Endothelial cell of umbilical vein (primary cell): Measurements from ENCODE around the gene SAFB. TPM values are rescaled to one million over a fixed set of nuclear protein-coding genes. Genes with fewer than 3 reads are reported as not detected.

ENCODE experiments used
- BruUV-seq: library from RNA; stranded (reverse); fragments of 400-500 nt; replicated peaks from 2 replicates; lab custom pipeline; 2021; lab: Mats Ljungman, UMichigan
- CTCF ChIA-PET: fragments of 300-600, 350-600 bp; sonication (Branson Sonifier 250); formaldehyde crosslinking; loops from one replicate; lab custom pipeline; 2021; ENCODE audit warnings: antibody characterized with exemption, inconsistent platforms; lab: Charles Lee
- POLR2A ChIA-PET: fragments of 300-600, 350-600 bp; sonication (Branson Sonifier 250); formaldehyde crosslinking; loops from one replicate; lab custom pipeline; 2021; ENCODE audit warnings: antibody characterized with exemption, inconsistent platforms; lab: Charles Lee
- DNase-seq: peaks from one replicate; pipeline ENCODE4 v3.0.0-alpha.2; 2011; ENCODE audit warnings: low read depth, low spot score
- FAIRE-seq: peaks from 2 replicates; lab custom pipeline; 2011; peaks lifted over from hg19 to GRCh38; lab: Jason Lieb, UNC
- H2AFZ ChIP-seq: 2 replicates; pipeline ENCODE4 v1.6.0; 2012; ENCODE audit warnings: low read depth, low read length, control low read depth, inconsistent platforms
- H3K27ac ChIP-seq: 2 replicates; pipeline ENCODE4 v1.5.1; 2011; ENCODE audit warnings: low read depth, mild to moderate bottlenecking, control low read depth, low read length, moderate library complexity; ENCODE audit not compliant: insufficient read depth
- H3K27me3 ChIP-seq, 2 experiments: 2 replicates each; pipeline versions ENCODE4 v1.6.0 to v1.6.1; 2011; ENCODE audit warnings: low read length in 2 of 2, mixed read lengths in 1 of 2; ENCODE audit not compliant: control insufficient read depth in 2 of 2, insufficient read depth in 2 of 2
- H3K36me3 ChIP-seq, 2 experiments: 2 replicates in 1 of 2; 3 replicates in 1 of 2; pipeline ENCODE4 v1.5.1; 2011; ENCODE audit warnings: low read length in 2 of 2, mild to moderate bottlenecking in 1 of 2, moderate library complexity in 1 of 2; ENCODE audit not compliant: control insufficient read depth in 2 of 2, insufficient read depth in 2 of 2; ENCODE audit errors: extremely low read depth in 1 of 2
- H3K4me1 ChIP-seq: 3 replicates; pipeline ENCODE4 v1.5.1; 2011; ENCODE audit warnings: mild to moderate bottlenecking, low read length; ENCODE audit not compliant: control insufficient read depth, insufficient read depth; ENCODE audit errors: extremely low read depth
- H3K4me2 ChIP-seq: 2 replicates; pipeline ENCODE4 v1.6.1; 2011; ENCODE audit warnings: low read length, control low read depth, mixed read lengths; ENCODE audit not compliant: insufficient read depth
- H3K4me3 ChIP-seq, 3 experiments: fragments of 200-600 bp in 1 of 3; sonication (generic), shearing (Covaris generic) in 1 of 3; replicated peaks in 1 of 3; 2 replicates each; pipeline ENCODE4 v1.5.1; 2011 to 2016; ENCODE audit warnings: control low read depth in 3 of 3, low read length in 3 of 3, mild to moderate bottlenecking in 2 of 3, inconsistent platforms in 1 of 3, low read depth in 1 of 3, moderate library complexity in 1 of 3; ENCODE audit not compliant: insufficient read depth in 1 of 3
- H3K79me2 ChIP-seq: 2 replicates; pipeline ENCODE4 v1.6.0; 2012; ENCODE audit warnings: low read length, inconsistent platforms; ENCODE audit not compliant: control insufficient read depth, insufficient read depth
- H3K9ac ChIP-seq: replicated peaks from 2 replicates; pipeline ENCODE3; 2011; ENCODE audit warnings: low read length, control low read depth; ENCODE audit not compliant: insufficient read depth; ENCODE audit errors: extremely low read depth
- H3K9me1 ChIP-seq: replicated peaks from 3 replicates; pipeline ENCODE4 v1.6.0; 2011; ENCODE audit warnings: mild to moderate bottlenecking, low read length; ENCODE audit not compliant: control insufficient read depth, insufficient read depth; ENCODE audit errors: extremely low read depth
- H3K9me3 ChIP-seq: replicated peaks from 2 replicates; pipeline ENCODE4 v1.5.1; 2012; ENCODE audit warnings: low read length, inconsistent platforms; ENCODE audit not compliant: control insufficient read depth, insufficient read depth
- H4K20me1 ChIP-seq: replicated peaks from 2 replicates; pipeline ENCODE3; 2011; ENCODE audit warnings: mild to moderate bottlenecking, low read length; ENCODE audit not compliant: control insufficient read depth, insufficient read depth; ENCODE audit errors: extremely low read depth
- EZH2 ChIP-seq: IDR thresholded peaks from 2 replicates; pipeline ENCODE4 v1.6.1; 2012; ENCODE audit warnings: borderline replicate concordance, low read depth, mild to moderate bottlenecking, moderate library complexity, low read length, inconsistent platforms; ENCODE audit not compliant: severe bottlenecking
- FOS ChIP-seq: IDR thresholded peaks from 2 replicates; pipeline ENCODE4 v1.6.1; 2011; ENCODE audit warnings: mild to moderate bottlenecking, low read length, moderate library complexity, borderline replicate concordance; ENCODE audit not compliant: insufficient read depth
- GATA2 ChIP-seq: IDR thresholded peaks from 2 replicates; pipeline ENCODE4 v1.7.0; 2011; ENCODE audit warnings: low read depth, mild to moderate bottlenecking, moderate library complexity, mixed read lengths, low read length; ENCODE audit not compliant: insufficient read length, insufficient read depth
- JUN ChIP-seq: IDR thresholded peaks from 2 replicates; pipeline ENCODE4 v1.6.1; 2011; ENCODE audit warnings: borderline replicate concordance, low read depth; ENCODE audit not compliant: insufficient read length, insufficient read depth
- MAX ChIP-seq: IDR thresholded peaks from 2 replicates; pipeline ENCODE4 v1.6.1; 2011; ENCODE audit not compliant: insufficient read depth, insufficient read length
- MYC ChIP-seq: IDR thresholded peaks from one replicate; pipeline ENCODE4 v1.6.1; 2011; ENCODE audit warnings: mild to moderate bottlenecking, low read depth, low read length
- POLR2A ChIP-seq: IDR thresholded peaks from 2 replicates; pipeline ENCODE4 v1.6.1; 2012; ENCODE audit warnings: low read depth, mild to moderate bottlenecking, control low read depth, low read length
- POLR2AphosphoS5 ChIP-seq: IDR thresholded peaks from 2 replicates; pipeline ENCODE4 v1.6.1; 2012; ENCODE audit warnings: low read depth, mild to moderate bottlenecking, control low read depth, low read length, moderate library complexity; ENCODE audit not compliant: insufficient read depth
- dilution Hi-C: fragments of 300-500 bp; cut with MboI; formaldehyde crosslinking; loops from one replicate; pipeline ENCODE4 v1.15.0; 2019; ENCODE audit warnings: low sequenced_read_pairs; ENCODE audit not compliant: extremely low pct_ligation_motif_present
- intact Hi-C: fragments of 100-400 bp; cut with micrococcal nuclease; formaldehyde crosslinking; loops from one replicate; pipeline ENCODE4 v1.10.0; 2022
- polyA plus RNA-seq, 4 experiments: library from polyadenylated mRNA; depleted of rRNA in 3 of 4; stranded (reverse) in 3 of 4; unstranded in 1 of 4; fragments of >200 nt; gene quantifications; 2 replicates each; pipeline versions ENCODE4 v1.2.1 to v1.2.3, GENCODE V29; 2011 to 2012; ENCODE audit warnings: missing spikeins in 1 of 4
- total RNA-seq: library from RNA; stranded (reverse); gene quantifications from 2 replicates; pipeline ENCODE4 v1.2.3, GENCODE V29; 2021
- TF ChIP-seq, protein P1 (sequence below), 2 donors: IDR thresholded peaks; 1 replicate in 1 of 2; 2 replicates in 1 of 2; pipeline ENCODE4 v1.5.1; 2011; ENCODE audit warnings: low read length in 2 of 2, mild to moderate bottlenecking in 2 of 2, moderate library complexity in 2 of 2, control low read depth in 1 of 2, inconsistent platforms in 1 of 2, low read depth in 1 of 2; ENCODE audit not compliant: insufficient read depth in 1 of 2; ENCODE audit errors: extremely low read depth in 1 of 2

SAFB gene
- total and polyA plus RNA-seq, 2 donors (not counting 3 experiments of a cell fraction or from before 2014, with no cell fraction given), result 44.7 to 109 TPM

DNA sequence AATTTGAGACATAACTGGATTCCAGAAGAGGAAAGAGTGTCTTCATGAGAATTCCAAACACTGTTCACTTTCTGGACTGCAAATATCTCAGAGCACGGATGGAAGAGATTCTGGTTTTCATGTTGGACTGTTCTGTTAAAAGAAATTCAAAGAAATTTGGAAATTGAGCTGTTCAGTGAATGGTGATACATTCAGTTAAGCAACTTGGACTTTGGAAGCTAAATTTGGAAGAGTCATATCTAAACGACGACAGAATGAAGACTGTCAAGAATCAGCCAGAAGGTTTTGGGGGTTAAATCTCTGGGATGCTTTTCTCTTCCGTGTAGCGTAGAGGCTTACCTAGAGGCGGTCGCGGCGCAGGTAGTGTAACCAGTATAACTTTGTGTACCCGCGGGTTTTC, 25.6 kb downstream of the SAFB start:
- dilution Hi-C loops (no loop called here), intact Hi-C loops (loop anchor here (10.0 kb wide), 1 partner anchor 536 kb away; no protein-coding TSS in a partner anchor)
- no peaks in the 10 kb centered on the region for H3K4me1 ChIP-seq
- H3K9ac ChIP-seq, result no peak overlapping the region
- H3K4me2 ChIP-seq, result no peak overlapping the region
- H4K20me1 ChIP-seq, result no peaks in the 10 kb centered on the region
- H3K27me3 ChIP-seq, result no peaks in the 10 kb centered on the region
- H3K9me3 ChIP-seq, result no peaks in the 10 kb centered on the region
- DNase-seq (no peak), FAIRE-seq (peak; percentile 31)
- H2AFZ ChIP-seq, result no peak overlapping the region
- POLR2A ChIA-PET, result no interaction called here
- H3K9me1 ChIP-seq, result no peaks in the 10 kb centered on the region
- TF ChIP-seq POLR2A (no peak), GATA2 (no peak), POLR2AphosphoS5 (no peak), JUN (no peak), FOS (no peak), MAX (no peak), MYC (no peak), EZH2 (no peak)
- TF ChIP-seq, protein P1, sequence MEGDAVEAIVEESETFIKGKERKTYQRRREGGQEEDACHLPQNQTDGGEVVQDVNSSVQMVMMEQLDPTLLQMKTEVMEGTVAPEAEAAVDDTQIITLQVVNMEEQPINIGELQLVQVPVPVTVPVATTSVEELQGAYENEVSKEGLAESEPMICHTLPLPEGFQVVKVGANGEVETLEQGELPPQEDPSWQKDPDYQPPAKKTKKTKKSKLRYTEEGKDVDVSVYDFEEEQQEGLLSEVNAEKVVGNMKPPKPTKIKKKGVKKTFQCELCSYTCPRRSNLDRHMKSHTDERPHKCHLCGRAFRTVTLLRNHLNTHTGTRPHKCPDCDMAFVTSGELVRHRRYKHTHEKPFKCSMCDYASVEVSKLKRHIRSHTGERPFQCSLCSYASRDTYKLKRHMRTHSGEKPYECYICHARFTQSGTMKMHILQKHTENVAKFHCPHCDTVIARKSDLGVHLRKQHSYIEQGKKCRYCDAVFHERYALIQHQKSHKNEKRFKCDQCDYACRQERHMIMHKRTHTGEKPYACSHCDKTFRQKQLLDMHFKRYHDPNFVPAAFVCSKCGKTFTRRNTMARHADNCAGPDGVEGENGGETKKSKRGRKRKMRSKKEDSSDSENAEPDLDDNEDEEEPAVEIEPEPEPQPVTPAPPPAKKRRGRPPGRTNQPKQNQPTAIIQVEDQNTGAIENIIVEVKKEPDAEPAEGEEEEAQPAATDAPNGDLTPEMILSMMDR (IDR thresholded peaks at IDR 0.05; ENCODE audit: extremely low read depth in 1 of 2, insufficient read depth in 1 of 2, low read depth in 1 of 2, low read length in 2 of 2), result no peak
- no peak overlapping the region for H3K4me3 ChIP-seq
- no peak overlapping the region for H3K27ac ChIP-seq
- peaks cover 39% of the 10 kb centered on the region for H3K79me2 ChIP-seq
- CTCF ChIA-PET, result interaction anchor here (0.7 kb wide), 1 partner anchor 12 kb away, joined by 3 read pairs; no protein-coding TSS in a partner anchor
- no TSS peak for BruUV-seq
- peaks cover 21 to 51% of the 10 kb centered on the region in 2 experiments for H3K36me3 ChIP-seq
